ENCODE measurements around the gene CAPS2. TPM values are rescaled to one million over a fixed set of nuclear protein-coding genes. Genes with fewer than 3 reads are reported as not detected.

The CAPS2 gene
- total and polyA plus RNA-seq, 2 experiments from 2014 or later: 2.9 to 7.4 TPM

GRCh38 chr12:75322464-75322863, 7.7 kb downstream of the CAPS2 start:
- ATAC-seq (no peak), DNase-seq (ENCODE audit: low spot score) (no peak)
- H3K4me1 ChIP-seq (ENCODE audit: insufficient read depth): no peaks in the 10 kb centered on the region
- no peak for TF ChIP-seq POLR2AphosphoS5 (IDR thresholded peaks at IDR 0.05; ENCODE audit: low read depth)
- no peak for TF ChIP-seq REST (IDR thresholded peaks at IDR 0.05; ENCODE audit: unreplicated experiment)
- no peak for TF ChIP-seq NANOG (IDR thresholded peaks at IDR 0.05; ENCODE audit: borderline replicate concordance)
- no peak for TF ChIP-seq CTCF (conservative IDR thresholded peaks at IDR 0.05; ENCODE audit: low read depth in 2 of 2)
- TF ChIP-seq ETS1 (IDR thresholded peaks at IDR 0.05): no peak
- no peak for TF ChIP-seq ZNF462 (CRISPR knock-in tag; IDR thresholded peaks at IDR 0.05)
- TF ChIP-seq STAT1 (IDR thresholded peaks at IDR 0.05; ENCODE audit: unreplicated experiment): no peak
- TF ChIP-seq JUNB (IDR thresholded peaks at IDR 0.05; ENCODE audit: unreplicated experiment): no peak
- TF ChIP-seq CREB1 (CRISPR knock-in tag; IDR thresholded peaks at IDR 0.05; ENCODE audit: low read depth): no peak
- H3K27me3 ChIP-seq (ENCODE audit: insufficient read depth): no peaks in the 10 kb centered on the region
- H2AFZ ChIP-seq: no peak overlapping the region
- no peak overlapping the region for H3K4me3 Mint-ChIP-seq
- H3K36me3 ChIP-seq (ENCODE audit: insufficient read depth): no peaks in the 10 kb centered on the region
- H3K27me3 Mint-ChIP-seq (ENCODE audit: insufficient read depth, low read depth, poor library complexity): no peaks in the 10 kb centered on the region
- no peaks in the 10 kb centered on the region for H3K9me2 ChIP-seq (ENCODE audit: insufficient read depth)
- no peaks in the 10 kb centered on the region for H3K79me2 ChIP-seq (replicated peaks; ENCODE audit: insufficient read depth)
- H3K9me3 Mint-ChIP-seq: no peaks in the 10 kb centered on the region
- no peaks in the 10 kb centered on the region for H3F3A ChIP-seq (replicated peaks; ENCODE audit: low read depth)
- H3K36me3 Mint-ChIP-seq (ENCODE audit: low read depth): no peaks in the 10 kb centered on the region
- no peak overlapping the region for H3K27ac Mint-ChIP-seq
- peaks cover 3% of the 10 kb centered on the region; the same call in 1 of the 3 replicates for H3K4me1 Mint-ChIP-seq
- H3K4me3 ChIP-seq: no peak overlapping the region
- no peak overlapping the region for H3K4me2 ChIP-seq
- no peak overlapping the region for H3K27ac ChIP-seq (ENCODE audit: low read depth)
- H4K20me1 ChIP-seq (replicated peaks; ENCODE audit: insufficient read depth): no peaks in the 10 kb centered on the region
